ENCODE results near the gene GRM7.

GRM7 gene

GRCh38 chr3:7512048-7512447 is 651.1 kb downstream of the GRM7 start:
- TF ChIP-seq CTCF (IDR thresholded peaks at IDR 0.05; ENCODE audit: control insufficient read depth, insufficient read depth, low read depth, low read length, missing control alignments) = no peak
- no peak for DNase-seq (ENCODE audit: low read depth)

GRCh38 chr3:7518026-7518425 is 657.1 kb downstream of the GRM7 start:
- no peak for DNase-seq (ENCODE audit: low read depth)
- H3K4me3 ChIP-seq (ENCODE audit: control insufficient read depth, low read depth, low read length) = no peak overlapping the region
- TF ChIP-seq CTCF (IDR thresholded peaks at IDR 0.05; ENCODE audit: control insufficient read depth, insufficient read depth, low read depth, low read length, missing control alignments) = no peak

More at GRCh38 chr3:7512048-7512447, 651.1 kb downstream of the GRM7 start:
- no peak overlapping the region for H3K4me3 ChIP-seq (ENCODE audit: control insufficient read depth, low read depth, low read length)

GRCh38 chr3:7518456-7518855 is 657.5 kb downstream of the GRM7 start:
- no peak for DNase-seq (ENCODE audit: low read depth)
- no peak overlapping the region for H3K4me3 ChIP-seq (ENCODE audit: control insufficient read depth, low read depth, low read length)
- TF ChIP-seq CTCF (IDR thresholded peaks at IDR 0.05; ENCODE audit: control insufficient read depth, insufficient read depth, low read depth, low read length, missing control alignments) = no peak

GRCh38 chr3:7520059-7520458 is 659.1 kb downstream of the GRM7 start:
- no peak for DNase-seq (ENCODE audit: low read depth)
- H3K4me3 ChIP-seq (ENCODE audit: control insufficient read depth, low read depth, low read length) = no peak overlapping the region
- TF ChIP-seq CTCF (IDR thresholded peaks at IDR 0.05; ENCODE audit: control insufficient read depth, insufficient read depth, low read depth, low read length, missing control alignments) = no peak

GRCh38 chr3:7520593-7520992 is 659.7 kb downstream of the GRM7 start:
- H3K4me3 ChIP-seq (ENCODE audit: control insufficient read depth, low read depth, low read length) = no peak overlapping the region
- no peak for DNase-seq (ENCODE audit: low read depth)
- no peak for TF ChIP-seq CTCF (IDR thresholded peaks at IDR 0.05; ENCODE audit: control insufficient read depth, insufficient read depth, low read depth, low read length, missing control alignments)

- no peak for DNase-seq (ENCODE audit: low read depth)
- no peak overlapping the region for H3K4me3 ChIP-seq (ENCODE audit: control insufficient read depth, low read depth, low read length)
- TF ChIP-seq CTCF (IDR thresholded peaks at IDR 0.05; ENCODE audit: control insufficient read depth, insufficient read depth, low read depth, low read length, missing control alignments) = no peak
These were observed 675.6 kb downstream of the GRM7 start for GRCh38 chr3:7536510-7536909.

- no peak for DNase-seq (ENCODE audit: low read depth)
- H3K4me3 ChIP-seq (ENCODE audit: control insufficient read depth, low read depth, low read length) = no peak overlapping the region
- TF ChIP-seq CTCF (IDR thresholded peaks at IDR 0.05; ENCODE audit: control insufficient read depth, insufficient read depth, low read depth, low read length, missing control alignments) = no peak
These were observed 676.0 kb downstream of the GRM7 start for GRCh38 chr3:7536921-7537320.
